ENCODE data around the gene COG5. TPM values are rescaled to one million over a fixed set of nuclear protein-coding genes. Genes with fewer than 3 reads are reported as not detected.

The COG5 gene
- total RNA-seq, 1 experiment from 2014 or later = 43.9 TPM

DNA sequence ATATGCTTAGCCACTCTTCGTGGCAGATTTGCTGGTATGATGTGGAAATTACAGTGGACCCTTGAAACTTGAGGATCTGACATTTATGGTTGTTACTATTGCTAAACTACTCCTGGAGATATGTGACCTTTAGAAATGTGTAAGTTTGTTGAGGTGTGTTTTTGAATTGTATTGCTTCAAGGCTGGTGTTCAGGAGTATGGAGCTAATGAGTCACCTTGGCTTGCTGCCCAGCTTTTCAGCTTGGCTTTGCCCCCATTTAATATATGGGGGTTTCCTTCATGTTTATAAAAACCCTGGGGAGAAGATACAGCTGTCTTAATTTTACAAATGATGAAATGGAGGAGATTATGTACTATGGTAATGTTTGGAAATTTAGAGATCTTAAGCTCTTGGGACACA, 383.3 kb downstream of the COG5 start:
- DNase-seq = no peak
- H3K27me3 Mint-ChIP-seq (ENCODE audit: insufficient read depth, unreplicated experiment) = no peaks in the 10 kb centered on the region
- Histone ChIP-seq H3K4me1 (peaks cover 7% of the 10 kb centered on the region; the same call in 1 of the 2 replicates), H3K36me3 (ENCODE audit: control insufficient read depth, insufficient read depth, low read length) (no peaks in the 10 kb centered on the region), H3K27me3 (replicated peaks; ENCODE audit: control insufficient read depth, insufficient read depth, low read length) (no peaks in the 10 kb centered on the region), H3K9me3 (no peaks in the 10 kb centered on the region), H3K4me3 (ENCODE audit: low read depth, low read length) (no peak overlapping the region)
- no TSS peak for BruUV-seq (replicated peaks)
- no peak overlapping the region for H3K27ac Mint-ChIP-seq (ENCODE audit: unreplicated experiment)
- no peaks in the 10 kb centered on the region for H3K9me3 Mint-ChIP-seq (ENCODE audit: unreplicated experiment)
- TF ChIP-seq, protein P1, sequence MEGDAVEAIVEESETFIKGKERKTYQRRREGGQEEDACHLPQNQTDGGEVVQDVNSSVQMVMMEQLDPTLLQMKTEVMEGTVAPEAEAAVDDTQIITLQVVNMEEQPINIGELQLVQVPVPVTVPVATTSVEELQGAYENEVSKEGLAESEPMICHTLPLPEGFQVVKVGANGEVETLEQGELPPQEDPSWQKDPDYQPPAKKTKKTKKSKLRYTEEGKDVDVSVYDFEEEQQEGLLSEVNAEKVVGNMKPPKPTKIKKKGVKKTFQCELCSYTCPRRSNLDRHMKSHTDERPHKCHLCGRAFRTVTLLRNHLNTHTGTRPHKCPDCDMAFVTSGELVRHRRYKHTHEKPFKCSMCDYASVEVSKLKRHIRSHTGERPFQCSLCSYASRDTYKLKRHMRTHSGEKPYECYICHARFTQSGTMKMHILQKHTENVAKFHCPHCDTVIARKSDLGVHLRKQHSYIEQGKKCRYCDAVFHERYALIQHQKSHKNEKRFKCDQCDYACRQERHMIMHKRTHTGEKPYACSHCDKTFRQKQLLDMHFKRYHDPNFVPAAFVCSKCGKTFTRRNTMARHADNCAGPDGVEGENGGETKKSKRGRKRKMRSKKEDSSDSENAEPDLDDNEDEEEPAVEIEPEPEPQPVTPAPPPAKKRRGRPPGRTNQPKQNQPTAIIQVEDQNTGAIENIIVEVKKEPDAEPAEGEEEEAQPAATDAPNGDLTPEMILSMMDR (IDR thresholded peaks at IDR 0.05; ENCODE audit: insufficient read depth in 1 of 2, low read depth in 1 of 2, low read length in 1 of 2, severe bottlenecking in 1 of 2, unreplicated experiment in 1 of 2) = no peak
- POLR2A ChIA-PET = interaction anchor here (1.2 kb wide), 1 partner anchor 12 kb away, joined by 5 read pairs; the partner anchor contains the start of gene HBP1
- H3K4me3 Mint-ChIP-seq (ENCODE audit: unreplicated experiment) = no peak overlapping the region
- CTCF ChIA-PET = interaction anchor here (0.7 kb wide), 1 partner anchor 34 kb away, joined by 4 read pairs; no protein-coding TSS in a partner anchor
- H3K36me3 Mint-ChIP-seq (ENCODE audit: insufficient read depth, unreplicated experiment) = peaks cover 15% of the 10 kb centered on the region
- intact Hi-C loops (cut with micrococcal nuclease; ENCODE audit: unreplicated experiment) = no loop called here
- H3K4me1 Mint-ChIP-seq (ENCODE audit: low read depth, unreplicated experiment) = peaks cover 6% of the 10 kb centered on the region

- H3K27ac Mint-ChIP-seq (ENCODE audit: unreplicated experiment) = no peak overlapping the region
- H3K9me3 Mint-ChIP-seq (ENCODE audit: unreplicated experiment) = no peaks in the 10 kb centered on the region
- BruUV-seq (replicated peaks) = no TSS peak
These were observed 384.2 kb downstream of the COG5 start for GRCh38 chr7:107179326-107180164.

DNA sequence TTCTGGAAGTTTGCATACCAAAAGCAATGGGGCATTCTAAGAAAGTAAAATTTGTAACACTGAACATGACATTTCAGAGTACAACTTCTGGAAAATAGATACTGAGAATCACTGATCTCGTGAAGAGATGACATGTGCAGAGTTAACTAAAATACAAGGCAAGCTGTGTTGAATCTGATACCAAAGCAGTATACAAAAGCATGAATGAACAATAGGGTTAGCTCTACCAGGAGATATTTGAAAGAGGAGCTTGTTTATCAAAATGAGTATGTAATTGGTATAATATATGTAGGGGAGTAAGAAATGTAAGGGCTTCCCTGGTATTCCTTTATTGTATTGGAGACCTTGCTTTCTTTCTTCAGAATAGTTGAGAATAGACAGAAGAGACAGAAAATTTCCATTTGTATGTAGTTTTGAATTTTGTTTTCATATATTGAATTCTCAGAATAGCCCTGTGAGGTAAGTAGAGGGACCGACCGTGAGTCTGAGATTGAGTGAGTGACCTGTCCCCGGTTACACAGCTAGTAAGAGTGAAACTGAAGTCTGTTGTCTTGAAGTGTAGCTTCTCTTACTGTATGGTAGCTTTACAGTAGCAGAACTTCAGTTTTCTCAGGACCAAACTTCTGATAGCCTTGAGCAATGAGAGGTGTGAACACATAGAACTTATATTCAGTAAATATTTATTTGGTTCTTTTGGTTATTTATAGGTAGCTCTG, 389.9 kb downstream of the COG5 start:
- no peak overlapping the region for H3K4me3 Mint-ChIP-seq (ENCODE audit: unreplicated experiment)
- POLR2A ChIA-PET = no interaction called here

More at GRCh38 chr7:107179326-107180164, 384.2 kb downstream of the COG5 start:
- H3K9me3 ChIP-seq = no peaks in the 10 kb centered on the region
- Mint-ChIP-seq H3K4me1 (ENCODE audit: low read depth, unreplicated experiment) (peaks cover 6% of the 10 kb centered on the region), H3K4me3 (ENCODE audit: unreplicated experiment) (no peak overlapping the region), H3K36me3 (ENCODE audit: insufficient read depth, unreplicated experiment) (peaks cover 11% of the 10 kb centered on the region), H3K27me3 (ENCODE audit: insufficient read depth, unreplicated experiment) (no peaks in the 10 kb centered on the region)
- POLR2A ChIA-PET = no interaction called here
- intact Hi-C loops (cut with micrococcal nuclease; ENCODE audit: unreplicated experiment) = no loop called here
- CTCF ChIA-PET = interaction anchor here (0.7 kb wide), 1 partner anchor 33 kb away, joined by 4 read pairs; no protein-coding TSS in a partner anchor
- no peak overlapping the region for H3K4me3 ChIP-seq (ENCODE audit: low read depth, low read length)
- H3K36me3 ChIP-seq (ENCODE audit: control insufficient read depth, insufficient read depth, low read length) = no peaks in the 10 kb centered on the region
- TF ChIP-seq, protein P1 (IDR thresholded peaks at IDR 0.05; ENCODE audit: insufficient read depth in 1 of 2, low read depth in 1 of 2, low read length in 1 of 2, severe bottlenecking in 1 of 2, unreplicated experiment in 1 of 2) = no peak
- DNase-seq = no peak
- no peaks in the 10 kb centered on the region for H3K27me3 ChIP-seq (replicated peaks; ENCODE audit: control insufficient read depth, insufficient read depth, low read length)
- H3K4me1 ChIP-seq = peaks cover 7% of the 10 kb centered on the region; the same call in 1 of the 2 replicates

More for the DNA sequence above, 389.9 kb downstream of the COG5 start:
- H3K27me3 Mint-ChIP-seq (ENCODE audit: insufficient read depth, unreplicated experiment) = no peaks in the 10 kb centered on the region
- no TSS peak for BruUV-seq (replicated peaks)
- TF ChIP-seq, protein P1 (IDR thresholded peaks at IDR 0.05; ENCODE audit: insufficient read depth in 1 of 2, low read depth in 1 of 2, low read length in 1 of 2, severe bottlenecking in 1 of 2, unreplicated experiment in 1 of 2) = no peak
- H3K36me3 Mint-ChIP-seq (ENCODE audit: insufficient read depth, unreplicated experiment) = peaks cover 11% of the 10 kb centered on the region
- H3K27ac Mint-ChIP-seq (ENCODE audit: unreplicated experiment) = no peak overlapping the region
- Histone ChIP-seq H3K36me3 (ENCODE audit: control insufficient read depth, insufficient read depth, low read length) (no peaks in the 10 kb centered on the region), H3K4me3 (ENCODE audit: low read depth, low read length) (no peak overlapping the region), H3K4me1 (no peaks in the 10 kb centered on the region), H3K27me3 (replicated peaks; ENCODE audit: control insufficient read depth, insufficient read depth, low read length) (no peaks in the 10 kb centered on the region), H3K9me3 (no peaks in the 10 kb centered on the region)
- intact Hi-C loops (cut with micrococcal nuclease; ENCODE audit: unreplicated experiment) = no loop called here
- H3K4me1 Mint-ChIP-seq (ENCODE audit: low read depth, unreplicated experiment) = peaks cover 6% of the 10 kb centered on the region
- CTCF ChIA-PET = no interaction called here
- no peak for DNase-seq
- no peaks in the 10 kb centered on the region for H3K9me3 Mint-ChIP-seq (ENCODE audit: unreplicated experiment)

Data from Caco-2 (cell line).